LNCaP clone FGC (cell line): ENCODE data around the gene DAP3.
"Not testable (repeated sequence)": the region's sequence is repeated elsewhere in the genome, so short reads cannot be mapped to it uniquely, and the experiment has no call there.

Source experiments
- DNase-seq: peaks from one replicate; pipeline ENCODE4 v3.0.0-alpha.2; 2011; ENCODE audit warnings: low read depth
- H3K4me3 ChIP-seq: 2 replicates; pipeline ENCODE4 v1.5.1; 2011; ENCODE audit warnings: mild to moderate bottlenecking, low read depth, low read length, control low read depth
- TF ChIP-seq, protein P1 (sequence below): IDR thresholded peaks from 2 replicates; pipeline ENCODE4 v1.5.1; 2012; ENCODE audit warnings: mild to moderate bottlenecking; ENCODE audit not compliant: control insufficient read depth, insufficient read depth; ENCODE audit errors: extremely low read depth

DAP3 gene

DNA sequence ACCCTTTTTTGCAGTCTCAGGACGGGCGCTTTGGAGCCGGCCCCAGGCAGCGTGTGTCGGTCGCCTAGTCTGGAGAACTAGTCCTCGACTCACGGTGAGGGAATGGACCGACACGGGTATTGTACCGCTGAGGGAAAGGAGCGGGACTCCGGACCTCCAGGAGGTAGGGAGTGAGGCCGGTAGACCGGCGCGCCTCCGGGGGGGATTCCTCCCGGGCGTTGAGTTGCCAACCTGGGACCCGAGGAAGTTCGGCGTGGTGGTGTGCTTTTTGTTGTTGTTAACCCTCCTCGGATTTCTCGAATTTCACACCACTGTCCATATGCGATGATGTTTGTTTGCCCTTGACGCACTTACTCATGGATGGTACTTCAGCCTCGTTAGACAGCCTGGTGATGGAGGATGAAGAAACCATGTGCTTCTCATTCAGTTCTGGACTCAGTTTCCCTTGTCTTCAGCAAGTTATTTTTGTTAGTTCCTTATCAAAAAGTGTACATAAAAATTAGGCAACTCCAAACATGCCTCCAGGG, at the start of gene DAP3:
Gene DAP3, plus strand, starts transcription at position 11 of the 527 bp plus-strand sequence. CDS start 20,689 bp downstream, outside the sequence.
- DNase-seq: not testable (repeated sequence)
- H3K4me3 ChIP-seq: peak within 1 kb of the TSS; percentile 95

DNA sequence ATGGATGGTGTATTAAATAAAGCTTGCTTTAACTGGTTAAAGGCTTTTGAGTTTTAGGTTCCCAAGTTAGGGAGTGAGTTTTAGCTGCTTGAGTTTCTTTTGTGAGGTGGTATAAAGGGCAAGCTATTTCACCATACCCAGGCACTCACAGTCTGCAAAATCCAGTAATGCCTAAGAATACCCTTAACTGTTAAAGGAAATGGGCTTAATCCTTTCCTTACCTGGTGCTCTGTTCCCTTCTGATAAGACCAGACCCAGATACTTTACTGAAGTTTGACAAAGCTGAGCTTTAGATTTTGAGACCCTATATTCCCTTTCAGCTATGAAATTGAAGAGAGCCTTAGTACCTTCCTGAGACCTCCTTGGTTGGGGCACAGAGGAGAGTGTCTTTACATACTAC, 48.5 kb upstream of the DAP3 start:
- TF ChIP-seq, protein P1, sequence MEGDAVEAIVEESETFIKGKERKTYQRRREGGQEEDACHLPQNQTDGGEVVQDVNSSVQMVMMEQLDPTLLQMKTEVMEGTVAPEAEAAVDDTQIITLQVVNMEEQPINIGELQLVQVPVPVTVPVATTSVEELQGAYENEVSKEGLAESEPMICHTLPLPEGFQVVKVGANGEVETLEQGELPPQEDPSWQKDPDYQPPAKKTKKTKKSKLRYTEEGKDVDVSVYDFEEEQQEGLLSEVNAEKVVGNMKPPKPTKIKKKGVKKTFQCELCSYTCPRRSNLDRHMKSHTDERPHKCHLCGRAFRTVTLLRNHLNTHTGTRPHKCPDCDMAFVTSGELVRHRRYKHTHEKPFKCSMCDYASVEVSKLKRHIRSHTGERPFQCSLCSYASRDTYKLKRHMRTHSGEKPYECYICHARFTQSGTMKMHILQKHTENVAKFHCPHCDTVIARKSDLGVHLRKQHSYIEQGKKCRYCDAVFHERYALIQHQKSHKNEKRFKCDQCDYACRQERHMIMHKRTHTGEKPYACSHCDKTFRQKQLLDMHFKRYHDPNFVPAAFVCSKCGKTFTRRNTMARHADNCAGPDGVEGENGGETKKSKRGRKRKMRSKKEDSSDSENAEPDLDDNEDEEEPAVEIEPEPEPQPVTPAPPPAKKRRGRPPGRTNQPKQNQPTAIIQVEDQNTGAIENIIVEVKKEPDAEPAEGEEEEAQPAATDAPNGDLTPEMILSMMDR: no peak
- no peak overlapping the region for H3K4me3 ChIP-seq
- no peak for DNase-seq

DNA sequence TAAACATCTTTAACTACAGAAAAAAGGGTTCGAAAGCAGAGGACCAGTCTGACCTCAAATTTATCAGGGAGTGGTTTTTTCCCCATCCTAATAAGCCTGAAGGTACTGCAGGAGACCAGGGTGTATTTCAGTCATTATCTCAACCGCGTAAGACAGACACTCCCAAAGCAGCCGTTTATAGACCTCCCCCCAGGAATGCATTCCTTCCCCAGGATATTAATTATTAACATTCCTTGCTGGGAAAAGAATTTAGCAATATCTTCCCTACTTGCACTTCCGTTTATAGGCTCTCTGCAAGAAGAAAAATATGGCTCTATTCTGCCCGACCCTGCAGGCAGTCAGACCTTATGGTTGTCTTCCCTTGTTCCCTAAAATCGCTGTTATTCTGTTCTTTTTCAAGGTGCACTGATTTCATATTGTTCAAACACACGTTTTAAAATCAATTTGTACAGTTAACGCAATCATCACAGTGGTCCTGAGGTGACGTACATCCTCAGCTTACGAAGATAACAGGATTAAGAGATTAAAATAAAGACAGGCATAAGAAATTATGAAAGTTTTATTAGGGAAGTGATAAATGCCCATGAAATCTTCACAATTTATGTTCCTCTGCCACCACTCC, 46.2 kb upstream of the DAP3 start:
- not testable (repeated sequence) for DNase-seq, H3K4me3 ChIP-seq

DNA sequence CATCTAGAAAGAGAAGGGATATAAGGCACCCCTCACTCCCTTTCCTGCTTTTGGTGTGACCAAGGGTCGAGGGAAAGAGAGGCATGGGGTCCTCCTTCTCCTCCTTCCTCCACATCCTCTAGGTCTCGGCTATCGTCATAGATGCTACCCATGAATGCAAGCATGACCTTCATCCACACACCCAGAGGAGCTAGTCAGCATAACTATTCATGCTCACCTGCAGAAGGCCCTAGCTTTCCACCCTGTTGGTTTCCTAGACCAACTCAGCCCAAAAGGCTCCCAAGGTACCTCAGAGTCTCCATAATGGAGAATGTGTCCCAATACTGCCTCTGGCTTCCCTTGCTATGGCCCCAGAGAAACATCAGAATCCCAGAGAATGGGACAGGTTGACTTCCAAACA, 45.7 kb upstream of the DAP3 start:
- no peak overlapping the region for H3K4me3 ChIP-seq
- TF ChIP-seq, protein P1: no peak
- DNase-seq: no peak

DNA sequence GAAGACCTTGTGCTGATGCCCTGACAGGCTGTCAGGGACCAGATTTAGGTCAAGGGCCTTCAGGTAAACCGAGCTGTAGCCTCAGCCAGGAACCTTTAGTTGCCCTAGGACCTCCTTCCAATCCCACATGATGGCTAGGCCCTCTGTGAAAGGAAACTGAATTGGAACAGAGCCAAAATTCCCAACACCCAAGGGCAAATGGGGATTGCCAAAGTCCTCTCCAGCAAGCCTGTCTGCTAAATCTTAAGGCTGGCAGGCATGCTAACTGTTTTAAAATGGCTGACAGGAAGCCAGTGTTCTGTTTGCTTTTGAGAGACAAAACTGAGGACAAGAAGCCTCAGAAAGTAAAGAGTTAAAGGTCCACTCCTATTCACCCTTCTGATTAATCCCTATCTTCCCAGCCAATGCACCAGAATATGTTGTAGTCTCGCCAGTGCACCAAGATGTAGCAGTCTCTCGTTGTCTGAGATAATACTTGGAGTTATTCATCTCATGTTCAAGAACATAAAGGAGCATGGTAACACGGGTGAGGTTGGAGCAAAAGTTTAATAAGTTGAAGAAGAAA, 43.8 kb upstream of the DAP3 start:
- TF ChIP-seq, protein P1: no peak
- H3K4me3 ChIP-seq: no peak overlapping the region
- no peak for DNase-seq

DNA sequence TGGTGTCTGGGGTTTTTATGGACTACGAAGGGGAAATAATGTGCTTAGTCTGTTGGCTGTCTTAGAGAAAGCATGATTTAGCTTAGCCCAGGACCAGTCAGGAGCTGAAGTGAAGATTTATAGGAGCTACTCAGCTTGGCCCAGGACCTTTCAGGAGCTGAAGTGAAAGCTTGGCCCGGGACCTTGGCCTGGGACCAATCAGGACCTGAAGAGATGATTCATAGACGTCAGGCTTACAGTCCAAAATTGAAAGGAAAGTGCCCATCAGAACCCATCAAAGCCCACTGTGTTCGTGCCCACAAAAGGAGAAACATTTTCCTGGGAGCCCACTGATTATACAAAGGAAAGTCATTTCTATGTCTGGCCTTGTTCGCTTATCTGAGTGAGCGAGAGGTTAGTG, 43.2 kb upstream of the DAP3 start:
- no peak overlapping the region for H3K4me3 ChIP-seq
- no peak for DNase-seq
- TF ChIP-seq, protein P1: no peak

DNA sequence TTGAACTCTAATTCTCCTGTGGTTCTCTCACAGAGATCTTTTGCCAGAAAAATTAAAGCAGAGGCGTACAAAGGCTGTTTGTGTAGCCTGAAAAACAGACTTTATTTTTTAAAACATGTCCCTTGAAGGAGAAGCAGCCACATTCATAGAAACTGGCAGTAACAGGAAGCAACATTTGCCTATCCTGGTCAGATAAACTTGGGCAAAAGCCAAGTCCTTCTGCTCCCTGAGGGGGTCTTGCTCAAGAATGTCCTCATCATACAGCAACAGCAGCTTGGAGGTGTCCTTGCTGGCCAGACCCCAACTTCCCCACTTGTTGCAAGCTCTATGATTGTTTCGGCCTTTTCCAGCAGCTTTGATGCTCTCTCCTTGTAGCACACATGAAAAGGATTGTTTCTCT, 42.6 kb upstream of the DAP3 start:
- TF ChIP-seq, protein P1: no peak

More for the DNA sequence above, 42.6 kb upstream of the DAP3 start:
- no peak overlapping the region for H3K4me3 ChIP-seq
- DNase-seq: no peak
